Upper lobe of left lung (tissue), 4 donors: ENCODE measurements around the gene C20orf204.

Experiments used
- CTCF ChIP-seq, 6 experiments: fragments of 450-650 bp in 4 of 6; fragments of 200-600 bp in 2 of 6; sonication (generic) in 2 of 6; IDR thresholded peaks; one replicate each; pipeline ENCODE4 v1.5.1; 2016 to 2019; ENCODE audit warnings: antibody characterized with exemption in 6 of 6
- POLR2A ChIP-seq, 4 donors: fragments of 450-650 bp; IDR thresholded peaks; one replicate each; pipeline ENCODE4 v1.5.1; 2016 to 2017; ENCODE audit warnings: antibody characterized with exemption in 4 of 4, mild to moderate bottlenecking in 2 of 4
- POLR2AphosphoS5 ChIP-seq, 2 donors: sonication (generic); formaldehyde crosslinking; IDR thresholded peaks; one replicate each; pipeline ENCODE4 v1.5.1; 2017; ENCODE audit warnings: antibody characterized with exemption in 2 of 2

GRCh38 chr20:64023361-64024140 lies 12.4 kb upstream of the C20orf204 start:
- TF ChIP-seq CTCF (IDR thresholded peaks at IDR 0.05) (no peak), POLR2A (IDR thresholded peaks at IDR 0.05) (no peak), POLR2AphosphoS5 (IDR thresholded peaks at IDR 0.05) (no peak)
